Measurements from ENCODE around the gene TBC1D8. TPM values are rescaled to one million over a fixed set of nuclear protein-coding genes. Genes with fewer than 3 reads are reported as not detected.
A peak's percentile ranks its signal among the peaks of the same experiment; 100 is the strongest.
"Not testable (repeated sequence)": the region's sequence is repeated elsewhere in the genome, so short reads cannot be mapped to it uniquely, and the experiment has no call there.

TBC1D8 gene
- polyA plus RNA-seq, 4 donors = 12.6 to 113 (median 28.2) TPM

- FAIRE-seq = no peak
- peak in 1 of 2 donors; percentile 20 for DNase-seq
- peaks cover 0 to 17% of the 10 kb centered on the region in 2 donors for H3K9me3 ChIP-seq (ENCODE audit: control insufficient read depth in 2 of 2, insufficient read depth in 1 of 2, low read depth in 1 of 2, low read length in 1 of 2)
- no peaks in the 10 kb centered on the region for H3K36me3 ChIP-seq (ENCODE audit: control insufficient read depth in 3 of 3, insufficient read depth in 2 of 3, low read depth in 1 of 3, low read length in 3 of 3)
- no peak overlapping the region for H3K27ac ChIP-seq (ENCODE audit: low read depth in 1 of 3, low read length in 2 of 3)
- H3K4me3 ChIP-seq (ENCODE audit: low read depth in 1 of 3, low read length in 3 of 3) = no peak overlapping the region
- 40 to 60% (median 48%) methylated on average over 2 of the region's 2 CpGs for whole genome bisulfite sequencing, 3 donors
- H3K27me3 ChIP-seq (ENCODE audit: control insufficient read depth in 3 of 3, insufficient read depth in 3 of 3, low read length in 3 of 3) = no peaks in the 10 kb centered on the region
- H3K4me1 ChIP-seq (ENCODE audit: control insufficient read depth in 3 of 3, insufficient read depth in 2 of 3, low read depth in 1 of 3, low read length in 2 of 3) = no peaks in the 10 kb centered on the region
Measured at GRCh38 chr2:101173707-101174295, 22.6 kb upstream of the TBC1D8 start.

- peaks cover 0 to 32% of the 10 kb centered on the region in 2 donors for H3K9me3 ChIP-seq (ENCODE audit: control insufficient read depth in 2 of 2, insufficient read depth in 1 of 2, low read depth in 1 of 2, low read length in 1 of 2)
- H3K27me3 ChIP-seq (ENCODE audit: control insufficient read depth in 3 of 3, insufficient read depth in 3 of 3, low read length in 3 of 3); H3K4me1 ChIP-seq (ENCODE audit: control insufficient read depth in 3 of 3, insufficient read depth in 2 of 3, low read depth in 1 of 3, low read length in 2 of 3); H3K27ac ChIP-seq (ENCODE audit: low read depth in 1 of 3, low read length in 2 of 3); H3K36me3 ChIP-seq (ENCODE audit: control insufficient read depth in 3 of 3, insufficient read depth in 2 of 3, low read depth in 1 of 3, low read length in 3 of 3); DNase-seq; H3K4me3 ChIP-seq (ENCODE audit: low read depth in 1 of 3, low read length in 3 of 3); FAIRE-seq: not testable (repeated sequence)
- WGBS, 3 donors = 31 to 63% (median 49%) methylated on average over 2 of the region's 2 CpGs
Measured at GRCh38 chr2:101169822-101170221, 18.6 kb upstream of the TBC1D8 start.

GRCh38 chr2:101168706-101169105, 17.5 kb upstream of the TBC1D8 start:
- FAIRE-seq = no peak
- peak in 1 of 2 donors; percentile 27 for DNase-seq
- no peaks in the 10 kb centered on the region for H3K36me3 ChIP-seq (ENCODE audit: control insufficient read depth in 3 of 3, insufficient read depth in 2 of 3, low read depth in 1 of 3, low read length in 3 of 3)
- no peak overlapping the region for H3K4me3 ChIP-seq (ENCODE audit: low read depth in 1 of 3, low read length in 3 of 3)
- no peaks in the 10 kb centered on the region for H3K27me3 ChIP-seq (ENCODE audit: control insufficient read depth in 3 of 3, insufficient read depth in 3 of 3, low read length in 3 of 3)
- H3K27ac ChIP-seq (ENCODE audit: low read depth in 1 of 3, low read length in 2 of 3) = no peak overlapping the region
- 96 to 100% (median 100%) methylated on average over 1 of the region's 1 CpG for WGBS, 3 donors
- H3K9me3 ChIP-seq (ENCODE audit: control insufficient read depth in 2 of 2, insufficient read depth in 1 of 2, low read depth in 1 of 2, low read length in 1 of 2) = peaks cover 0 to 29% of the 10 kb centered on the region in 2 donors
- no peaks in the 10 kb centered on the region for H3K4me1 ChIP-seq (ENCODE audit: control insufficient read depth in 3 of 3, insufficient read depth in 2 of 3, low read depth in 1 of 3, low read length in 2 of 3)

- H3K4me1 ChIP-seq (ENCODE audit: control insufficient read depth in 3 of 3, insufficient read depth in 2 of 3, low read depth in 1 of 3, low read length in 2 of 3); H3K36me3 ChIP-seq (ENCODE audit: control insufficient read depth in 3 of 3, insufficient read depth in 2 of 3, low read depth in 1 of 3, low read length in 3 of 3); FAIRE-seq; H3K27me3 ChIP-seq (ENCODE audit: control insufficient read depth in 3 of 3, insufficient read depth in 3 of 3, low read length in 3 of 3); H3K4me3 ChIP-seq (ENCODE audit: low read depth in 1 of 3, low read length in 3 of 3); DNase-seq; H3K27ac ChIP-seq (ENCODE audit: low read depth in 1 of 3, low read length in 2 of 3): not testable (repeated sequence)
- WGBS, 3 donors = 79 to 89% (median 89%) methylated on average over 2 of the region's 2 CpGs
- H3K9me3 ChIP-seq (ENCODE audit: control insufficient read depth in 2 of 2, insufficient read depth in 1 of 2, low read depth in 1 of 2, low read length in 1 of 2) = peaks cover 0 to 22% of the 10 kb centered on the region in 2 donors
Measured at GRCh38 chr2:101167532-101167931, 16.4 kb upstream of the TBC1D8 start.

GRCh38 chr2:101164021-101164420, 12.8 kb upstream of the TBC1D8 start:
- Histone ChIP-seq H3K27ac (ENCODE audit: low read depth in 1 of 3, low read length in 2 of 3) (no peak overlapping the region), H3K4me3 (ENCODE audit: low read depth in 1 of 3, low read length in 3 of 3) (no peak overlapping the region), H3K36me3 (ENCODE audit: control insufficient read depth in 3 of 3, insufficient read depth in 2 of 3, low read depth in 1 of 3, low read length in 3 of 3) (no peaks in the 10 kb centered on the region), H3K27me3 (ENCODE audit: control insufficient read depth in 3 of 3, insufficient read depth in 3 of 3, low read length in 3 of 3) (no peaks in the 10 kb centered on the region), H3K4me1 (ENCODE audit: control insufficient read depth in 3 of 3, insufficient read depth in 2 of 3, low read depth in 1 of 3, low read length in 2 of 3) (peaks cover 0 to 2% (median 0%) of the 10 kb centered on the region in 3 donors), H3K9me3 (ENCODE audit: control insufficient read depth in 2 of 2, insufficient read depth in 1 of 2, low read depth in 1 of 2, low read length in 1 of 2) (peaks cover 0 to 15% of the 10 kb centered on the region in 2 donors)
- FAIRE-seq (no peak), DNase-seq (no peak)
- 94 to 97% (median 96%) methylated on average over 2 of the region's 2 CpGs for WGBS, 3 donors

GRCh38 chr2:101162561-101163330, 11.6 kb upstream of the TBC1D8 start:
- 22 to 55% (median 36%) methylated on average over 9 of the region's 9 CpGs for WGBS, 3 donors
- Histone ChIP-seq H3K4me3 (ENCODE audit: low read depth in 1 of 3, low read length in 3 of 3) (no peak overlapping the region), H3K36me3 (ENCODE audit: control insufficient read depth in 3 of 3, insufficient read depth in 2 of 3, low read depth in 1 of 3, low read length in 3 of 3) (no peaks in the 10 kb centered on the region), H3K4me1 (ENCODE audit: control insufficient read depth in 3 of 3, insufficient read depth in 2 of 3, low read depth in 1 of 3, low read length in 2 of 3) (peaks cover 0 to 2% (median 0%) of the 10 kb centered on the region in 3 donors), H3K27me3 (ENCODE audit: control insufficient read depth in 3 of 3, insufficient read depth in 3 of 3, low read length in 3 of 3) (no peaks in the 10 kb centered on the region), H3K27ac (ENCODE audit: low read depth in 1 of 3, low read length in 2 of 3) (no peak overlapping the region), H3K9me3 (ENCODE audit: control insufficient read depth in 2 of 2, insufficient read depth in 1 of 2, low read depth in 1 of 2, low read length in 1 of 2) (peaks cover 0 to 8% of the 10 kb centered on the region in 2 donors)
- DNase-seq (peak; percentile 25 to 74), FAIRE-seq (no peak)

GRCh38 chr2:101161658-101162057, 10.5 kb upstream of the TBC1D8 start:
- no peaks in the 10 kb centered on the region for H3K9me3 ChIP-seq (ENCODE audit: control insufficient read depth in 2 of 2, insufficient read depth in 1 of 2, low read depth in 1 of 2, low read length in 1 of 2)
- H3K4me1 ChIP-seq (ENCODE audit: control insufficient read depth in 3 of 3, insufficient read depth in 2 of 3, low read depth in 1 of 3, low read length in 2 of 3) = peaks cover 0 to 2% (median 0%) of the 10 kb centered on the region in 3 donors
- no peak overlapping the region for H3K27ac ChIP-seq (ENCODE audit: low read depth in 1 of 3, low read length in 2 of 3)
- DNase-seq (no peak), FAIRE-seq (no peak)
- 92 to 98% (median 98%) methylated on average over 3 of the region's 3 CpGs for WGBS, 3 donors
- no peaks in the 10 kb centered on the region for H3K27me3 ChIP-seq (ENCODE audit: control insufficient read depth in 3 of 3, insufficient read depth in 3 of 3, low read length in 3 of 3)
- H3K36me3 ChIP-seq (ENCODE audit: control insufficient read depth in 3 of 3, insufficient read depth in 2 of 3, low read depth in 1 of 3, low read length in 3 of 3) = no peaks in the 10 kb centered on the region
- H3K4me3 ChIP-seq (ENCODE audit: low read depth in 1 of 3, low read length in 3 of 3) = no peak overlapping the region

GRCh38 chr2:101160454-101160853, 9.3 kb upstream of the TBC1D8 start:
- no peak overlapping the region for H3K4me3 ChIP-seq (ENCODE audit: low read depth in 1 of 3, low read length in 3 of 3)
- DNase-seq (no peak), FAIRE-seq (no peak)
- no peaks in the 10 kb centered on the region for H3K27me3 ChIP-seq (ENCODE audit: control insufficient read depth in 3 of 3, insufficient read depth in 3 of 3, low read length in 3 of 3)
- no peaks in the 10 kb centered on the region for H3K36me3 ChIP-seq (ENCODE audit: control insufficient read depth in 3 of 3, insufficient read depth in 2 of 3, low read depth in 1 of 3, low read length in 3 of 3)
- H3K27ac ChIP-seq (ENCODE audit: low read depth in 1 of 3, low read length in 2 of 3) = no peak overlapping the region
- WGBS, 3 donors = 90 to 96% (median 94%) methylated on average over 3 of the region's 3 CpGs
- no peaks in the 10 kb centered on the region for H3K9me3 ChIP-seq (ENCODE audit: control insufficient read depth in 2 of 2, insufficient read depth in 1 of 2, low read depth in 1 of 2, low read length in 1 of 2)
- H3K4me1 ChIP-seq (ENCODE audit: control insufficient read depth in 3 of 3, insufficient read depth in 2 of 3, low read depth in 1 of 3, low read length in 2 of 3) = peaks cover 0 to 2% (median 0%) of the 10 kb centered on the region in 3 donors
